HG03439 (cell line): Measurements from ENCODE around the gene NLGN3.
A peak's percentile ranks its signal among the peaks of the same experiment; 100 is the strongest.

ENCODE experiments used
- ATAC-seq: cut with Tn5 transposase; IDR thresholded peaks from one replicate; pipeline ENCODE4 v1.9.1; 2021; ENCODE audit warnings: mild to moderate bottlenecking, moderate library complexity; ENCODE audit not compliant: unreplicated experiment

The NLGN3 gene

DNA sequence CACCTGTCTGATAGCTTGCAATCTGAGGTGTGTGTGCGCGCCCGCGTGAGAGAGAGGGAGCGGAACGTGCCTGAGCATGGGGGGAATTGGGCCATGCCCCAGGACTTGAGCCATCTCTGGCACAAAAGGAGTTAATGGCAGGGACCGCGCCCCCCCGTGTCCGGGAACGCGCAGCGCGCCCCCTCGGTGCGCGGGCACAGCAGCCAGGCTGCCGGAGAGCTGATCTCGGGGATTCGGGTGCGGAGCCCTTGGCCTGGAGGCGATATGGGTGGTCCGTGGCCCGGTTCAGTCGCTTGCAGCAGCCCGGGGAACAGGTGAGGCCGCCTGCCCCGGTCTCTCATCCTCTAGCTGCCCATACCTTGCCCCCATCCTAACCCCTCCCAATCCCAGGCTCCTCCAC lies at the start of gene NLGN3:
NLGN3 (plus strand) TSS at position 191 of the 400 bp plus-strand sequence. CDS start 2,909 bp downstream, outside the sequence.
- ATAC-seq: no peak

DNA sequence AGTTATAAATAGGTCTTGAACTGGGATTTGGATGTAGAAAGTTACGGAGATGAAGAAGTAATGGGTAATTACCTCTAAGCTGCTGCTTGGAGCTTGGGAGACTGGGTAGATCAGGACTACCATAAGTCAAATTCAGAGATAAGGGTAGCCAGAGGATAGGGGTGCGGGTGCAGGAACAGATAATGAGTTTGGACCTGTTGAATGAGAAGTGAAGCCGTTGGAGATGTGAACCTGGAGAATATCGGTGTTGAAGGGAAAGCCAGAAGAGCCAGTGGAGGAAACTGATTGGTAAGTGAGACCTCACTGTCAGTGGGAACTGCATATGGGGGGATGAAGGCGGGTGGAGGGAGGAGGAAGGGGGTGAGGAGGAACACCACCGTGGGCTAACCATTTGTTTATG lies 49.6 kb upstream of the NLGN3 start:
- ATAC-seq: no peak

GRCh38 chrX:71095555-71095980 lies 49.1 kb upstream of the NLGN3 start, which contains the start of gene FOXO4:
Gene FOXO4 (plus strand): TSS chrX:71095851. CDS start chrX:71096529, 678 bp downstream.
- peak; percentile 67 for ATAC-seq

GRCh38 chrX:71095981-71096759 lies 48.5 kb upstream of the NLGN3 start:
- ATAC-seq: no peak

GRCh38 chrX:71096760-71097032 lies 47.9 kb upstream of the NLGN3 start:
- ATAC-seq: no peak

GRCh38 chrX:71098302-71098701 lies 46.3 kb upstream of the NLGN3 start:
- no peak for ATAC-seq

- ATAC-seq: no peak
These were observed 45.6 kb upstream of the NLGN3 start for GRCh38 chrX:71098951-71099506.

DNA sequence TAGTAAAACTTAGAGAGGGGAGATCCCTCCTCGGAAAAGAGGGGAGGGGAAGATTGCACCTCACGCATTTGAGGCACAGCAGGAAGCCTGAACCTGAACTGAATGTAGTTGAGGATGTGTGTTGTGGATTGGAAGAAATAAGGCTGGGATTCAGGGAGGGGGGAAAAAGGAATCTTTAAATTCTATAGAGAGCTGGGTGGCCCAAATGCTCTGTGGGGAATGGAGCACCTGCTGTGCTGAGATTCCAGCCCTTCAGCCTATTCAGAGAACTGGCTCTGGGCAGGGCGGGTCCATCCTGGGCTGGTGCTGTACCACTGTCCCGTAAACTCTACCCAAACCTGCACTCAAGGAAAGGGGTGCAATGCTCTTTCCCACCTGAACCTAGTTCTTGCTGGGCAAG lies 44.9 kb upstream of the NLGN3 start:
- no peak for ATAC-seq

- ATAC-seq: no peak
These were observed 43.8 kb upstream of the NLGN3 start for GRCh38 chrX:71100581-71101505.

DNA sequence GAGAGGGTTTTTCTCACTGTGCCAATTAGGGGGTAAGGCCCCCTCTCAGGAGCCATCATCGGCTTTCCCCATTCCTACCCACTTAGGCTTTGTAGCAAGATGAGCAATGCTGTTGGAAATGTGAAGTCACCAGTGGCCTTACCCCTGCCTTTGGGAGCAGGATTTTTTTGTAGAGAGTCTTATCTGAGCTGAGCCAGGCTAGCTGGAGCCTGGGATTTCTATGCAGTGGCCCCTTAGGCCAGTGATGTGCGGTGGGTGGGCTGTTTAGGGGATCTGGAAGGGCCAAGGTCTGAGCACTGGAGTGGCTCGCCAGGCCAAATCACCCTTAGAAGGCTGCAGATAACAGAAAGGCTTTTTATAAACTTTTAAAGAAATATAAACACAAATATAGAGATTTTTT lies 42.3 kb upstream of the NLGN3 start:
- no peak for ATAC-seq

- no peak for ATAC-seq
These were observed 41.3 kb upstream of the NLGN3 start for GRCh38 chrX:71103110-71103983.

DNA sequence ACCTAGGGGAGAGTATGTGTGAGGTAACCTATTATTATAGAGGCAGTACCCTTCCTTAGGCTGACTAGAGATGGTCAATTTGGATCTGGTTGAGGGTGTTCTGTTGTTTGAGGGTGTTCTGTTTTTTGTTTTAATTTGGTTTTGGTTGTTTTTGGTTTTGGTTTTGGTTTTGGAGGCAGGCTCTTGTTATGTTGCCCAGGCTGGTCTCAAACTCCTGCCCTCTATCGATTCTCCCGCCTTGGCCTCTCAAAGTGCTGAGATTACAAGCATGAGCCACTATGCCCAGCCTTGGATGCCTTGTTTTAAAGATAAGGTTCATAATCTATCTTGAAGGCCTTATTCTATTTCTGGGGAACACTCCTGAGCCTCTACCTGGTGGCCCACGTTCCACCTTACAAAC lies 39.0 kb upstream of the NLGN3 start:
- ATAC-seq: no peak

DNA sequence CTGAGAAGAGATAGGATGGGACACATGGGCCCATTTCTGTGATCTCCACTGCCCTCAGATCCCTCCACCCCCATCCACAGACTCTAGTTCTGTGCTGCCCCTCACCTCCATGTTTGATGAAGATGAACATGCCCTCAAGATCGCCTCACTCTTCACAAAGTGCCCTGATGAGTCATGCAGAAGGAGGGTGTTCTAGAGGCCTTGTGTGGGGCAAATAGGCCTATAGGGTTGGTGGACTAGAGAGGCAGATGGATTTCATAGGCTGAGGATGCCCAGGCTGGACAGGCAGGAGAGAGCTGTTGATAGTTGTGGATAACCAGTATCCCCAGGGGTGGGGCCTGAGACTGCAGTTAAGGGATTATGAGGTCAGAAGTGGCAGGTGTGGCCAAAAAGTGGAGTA lies 38.2 kb upstream of the NLGN3 start, which contains the start of gene CXorf65:
CXorf65 (minus strand) TSS at position 314 of the 400 bp plus-strand sequence; CDS start at position 130, 184 bp downstream.
- ATAC-seq: no peak

- ATAC-seq: no peak
These were observed 37.4 kb upstream of the NLGN3 start for GRCh38 chrX:71107245-71107644.

- ATAC-seq: no peak
These were observed 36.8 kb upstream of the NLGN3 start for GRCh38 chrX:71107762-71108360.

- ATAC-seq: no peak
These were observed 35.6 kb upstream of the NLGN3 start for GRCh38 chrX:71109051-71109450.

- ATAC-seq: peak; percentile 85
These were observed 33.3 kb upstream of the NLGN3 start, which contains the start of gene IL2RG for GRCh38 chrX:71111141-71111843. Gene IL2RG (minus strand): TSS chrX:71111577. CDS start chrX:71111539, 38 bp downstream.

DNA sequence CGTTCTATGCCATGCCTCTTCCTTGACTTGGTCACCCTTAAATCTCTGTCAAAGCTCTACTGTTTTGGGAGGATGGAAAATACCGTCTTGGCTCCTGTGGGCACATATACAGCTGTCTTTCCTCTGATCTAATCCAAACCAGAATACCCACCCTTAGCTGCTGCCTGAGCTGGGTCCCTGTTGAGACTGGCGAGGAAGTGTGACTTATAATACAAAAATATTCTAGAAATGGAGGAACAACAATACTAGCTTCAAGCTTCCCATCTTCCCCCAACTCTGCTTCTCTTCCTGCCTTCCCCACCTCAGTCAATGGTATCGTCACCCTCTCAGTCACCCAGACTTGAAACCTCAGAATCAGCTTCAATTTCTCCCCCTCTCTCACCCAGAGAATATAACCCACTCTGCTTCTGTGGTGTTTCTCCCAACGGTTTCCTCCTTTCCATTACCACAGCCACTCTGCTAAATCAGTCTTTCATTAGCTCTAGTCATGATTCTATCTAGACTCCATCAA lies 32.7 kb upstream of the NLGN3 start:
- ATAC-seq: peak; percentile 9

GRCh38 chrX:71117358-71117757 lies 27.3 kb upstream of the NLGN3 start:
- no peak for ATAC-seq
